Endodermal cell (in vitro differentiated cells): Measurements from ENCODE around the gene PLCB4. TPM values are rescaled to one million over a fixed set of nuclear protein-coding genes. Genes with fewer than 3 reads are reported as not detected.

Experiments used
- DNase-seq: peaks from one replicate; pipeline ENCODE4 v3.0.0-alpha.2; 2017
- H3K27ac ChIP-seq: 2 replicates; pipeline ENCODE4 v1.5.1; 2013; ENCODE audit warnings: mild to moderate bottlenecking, low read depth, low read length, moderate library complexity
- H3K27me3 ChIP-seq: 2 replicates; pipeline ENCODE4 v1.6.1; 2013; ENCODE audit warnings: mild to moderate bottlenecking, low read length, moderate library complexity; ENCODE audit not compliant: insufficient read depth, control insufficient read depth, poor library complexity, severe bottlenecking
- H3K36me3 ChIP-seq: 2 replicates; pipeline ENCODE4 v1.7.0; 2013; ENCODE audit warnings: mild to moderate bottlenecking, low read length, moderate library complexity; ENCODE audit not compliant: control insufficient read depth, insufficient read depth
- H3K4me1 ChIP-seq: one replicate; pipeline ENCODE4 v1.7.0; 2013; ENCODE audit warnings: low read length; ENCODE audit not compliant: control insufficient read depth, insufficient read depth
- H3K4me3 ChIP-seq: 2 replicates; pipeline ENCODE4 v1.5.1; 2013; ENCODE audit warnings: mild to moderate bottlenecking, low read length, moderate library complexity
- H3K9ac ChIP-seq: 2 replicates; pipeline ENCODE4 v1.6.1; 2013; ENCODE audit warnings: mild to moderate bottlenecking, low read length, moderate library complexity; ENCODE audit not compliant: poor library complexity, severe bottlenecking; ENCODE audit errors: extremely low read depth
- H3K9me3 ChIP-seq: 2 replicates; pipeline ENCODE4 v1.6.1; 2013; ENCODE audit warnings: mild to moderate bottlenecking, low read length, moderate library complexity; ENCODE audit not compliant: control insufficient read depth
- H3K27ac Mint-ChIP-seq: 2 replicates; pipeline ENCODE4 v1.8.0; 2020; ENCODE audit warnings: mixed read lengths
- H3K27me3 Mint-ChIP-seq: 2 replicates; pipeline ENCODE4 v1.8.0; 2021; ENCODE audit warnings: mild to moderate bottlenecking, mixed read lengths; ENCODE audit not compliant: insufficient read depth
- H3K36me3 Mint-ChIP-seq: 2 replicates; pipeline ENCODE4 v1.8.0; 2020; ENCODE audit warnings: low read depth, mixed read lengths
- H3K4me1 Mint-ChIP-seq: 2 replicates; pipeline ENCODE4 v1.8.0; 2020; ENCODE audit warnings: mixed read lengths
- H3K4me3 Mint-ChIP-seq: 2 replicates; pipeline ENCODE4 v1.8.0; 2020; ENCODE audit warnings: mild to moderate bottlenecking, moderate library complexity, mixed read lengths
- H3K9me3 Mint-ChIP-seq: 2 replicates; pipeline ENCODE4 v1.8.0; 2020; ENCODE audit warnings: mild to moderate bottlenecking, mixed read lengths
- WGBS, 2 experiments: methylation state at CpG; one replicate each; pipeline versions ENCODE4 v1.1.5 to v1.1.7; 2013; ENCODE audit warnings: missing lambda C conversion rate in 2 of 2, mixed read lengths in 1 of 2; ENCODE audit not compliant: insufficient coverage in 1 of 2, insufficient read length in 1 of 2; 5-methylcytosine and 5-hydroxymethylcytosine counted together
- total RNA-seq, 2 donors: library from RNA; stranded (reverse); fragmentation: NEBNext Ultra II Directional in 1 of 2; extraction: Animal tissue kit (Norgen Biotek cat#: 25700) in 1 of 2; gene quantifications; 2 replicates in 1 of 2; 3 replicates in 1 of 2; pipeline ENCODE4 v1.2.1, GENCODE V29; 2021
- TF ChIP-seq, protein P1 (sequence below): fragments of 200-600 bp; sonication (generic); conservative IDR thresholded peaks from 2 replicates; pipeline ENCODE4 v1.5.0; 2021; ENCODE audit warnings: antibody characterized with exemption, mild to moderate bottlenecking

The PLCB4 gene
- total RNA-seq, 2 donors from 2014 or later: 14.4 to 14.6 TPM

- Mint-ChIP-seq H3K27me3 (no peaks in the 10 kb centered on the region), H3K4me3 (no peak overlapping the region), H3K4me1 (peaks cover 9% of the 10 kb centered on the region), H3K9me3 (no peaks in the 10 kb centered on the region), H3K36me3 (no peaks in the 10 kb centered on the region), H3K27ac (peak overlapping the region; percentile 50)
- H3K27me3 ChIP-seq: no peaks in the 10 kb centered on the region
- no peak overlapping the region for H3K9ac ChIP-seq
- no peaks in the 10 kb centered on the region for H3K4me1 ChIP-seq
- no peaks in the 10 kb centered on the region for H3K9me3 ChIP-seq
- 82 to 91% methylated on average over 3 to 6 of the region's 6 CpGs for WGBS, 2 experiments
- DNase-seq: peak; percentile 51
- no peak overlapping the region for H3K27ac ChIP-seq
- no peaks in the 10 kb centered on the region for H3K36me3 ChIP-seq
- H3K4me3 ChIP-seq: no peak overlapping the region
- TF ChIP-seq, protein P1, sequence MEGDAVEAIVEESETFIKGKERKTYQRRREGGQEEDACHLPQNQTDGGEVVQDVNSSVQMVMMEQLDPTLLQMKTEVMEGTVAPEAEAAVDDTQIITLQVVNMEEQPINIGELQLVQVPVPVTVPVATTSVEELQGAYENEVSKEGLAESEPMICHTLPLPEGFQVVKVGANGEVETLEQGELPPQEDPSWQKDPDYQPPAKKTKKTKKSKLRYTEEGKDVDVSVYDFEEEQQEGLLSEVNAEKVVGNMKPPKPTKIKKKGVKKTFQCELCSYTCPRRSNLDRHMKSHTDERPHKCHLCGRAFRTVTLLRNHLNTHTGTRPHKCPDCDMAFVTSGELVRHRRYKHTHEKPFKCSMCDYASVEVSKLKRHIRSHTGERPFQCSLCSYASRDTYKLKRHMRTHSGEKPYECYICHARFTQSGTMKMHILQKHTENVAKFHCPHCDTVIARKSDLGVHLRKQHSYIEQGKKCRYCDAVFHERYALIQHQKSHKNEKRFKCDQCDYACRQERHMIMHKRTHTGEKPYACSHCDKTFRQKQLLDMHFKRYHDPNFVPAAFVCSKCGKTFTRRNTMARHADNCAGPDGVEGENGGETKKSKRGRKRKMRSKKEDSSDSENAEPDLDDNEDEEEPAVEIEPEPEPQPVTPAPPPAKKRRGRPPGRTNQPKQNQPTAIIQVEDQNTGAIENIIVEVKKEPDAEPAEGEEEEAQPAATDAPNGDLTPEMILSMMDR: no peak
Observed at GRCh38 chr20:9185511-9185910, 116.6 kb downstream of the PLCB4 start.

DNA sequence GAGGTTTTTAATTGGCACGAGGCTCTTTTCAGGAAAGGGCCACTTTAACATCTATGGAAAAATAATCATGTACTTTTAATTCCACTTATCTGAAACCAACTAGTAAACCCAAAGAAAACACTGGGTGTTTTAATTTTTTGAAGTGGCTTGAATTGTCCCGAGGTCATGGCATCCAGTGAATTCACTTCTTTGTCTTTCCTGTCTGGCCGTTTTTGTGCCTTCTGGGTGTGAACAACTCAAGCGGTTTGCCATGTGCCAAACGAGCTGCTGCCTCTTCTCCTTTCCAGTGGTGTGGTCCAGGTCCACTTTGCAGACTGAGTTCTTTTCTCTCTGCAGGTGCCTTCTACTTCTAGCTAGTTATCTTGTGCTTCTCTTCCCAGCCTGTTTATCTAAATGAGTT lies 117.5 kb downstream of the PLCB4 start:
- Mint-ChIP-seq H3K4me1 (peaks cover 9% of the 10 kb centered on the region), H3K27ac (peak overlapping the region; percentile 41), H3K27me3 (no peaks in the 10 kb centered on the region), H3K36me3 (no peaks in the 10 kb centered on the region), H3K4me3 (no peak overlapping the region), H3K9me3 (no peaks in the 10 kb centered on the region)
- Histone ChIP-seq H3K36me3 (no peaks in the 10 kb centered on the region), H3K27ac (no peak overlapping the region), H3K27me3 (no peaks in the 10 kb centered on the region), H3K9ac (no peak overlapping the region), H3K4me1 (no peaks in the 10 kb centered on the region), H3K9me3 (no peaks in the 10 kb centered on the region), H3K4me3 (no peak overlapping the region)
- TF ChIP-seq, protein P1: no peak
- no peak for DNase-seq
- 76 to 89% methylated on average over 4 to 5 of the region's 5 CpGs for WGBS, 2 experiments

DNA sequence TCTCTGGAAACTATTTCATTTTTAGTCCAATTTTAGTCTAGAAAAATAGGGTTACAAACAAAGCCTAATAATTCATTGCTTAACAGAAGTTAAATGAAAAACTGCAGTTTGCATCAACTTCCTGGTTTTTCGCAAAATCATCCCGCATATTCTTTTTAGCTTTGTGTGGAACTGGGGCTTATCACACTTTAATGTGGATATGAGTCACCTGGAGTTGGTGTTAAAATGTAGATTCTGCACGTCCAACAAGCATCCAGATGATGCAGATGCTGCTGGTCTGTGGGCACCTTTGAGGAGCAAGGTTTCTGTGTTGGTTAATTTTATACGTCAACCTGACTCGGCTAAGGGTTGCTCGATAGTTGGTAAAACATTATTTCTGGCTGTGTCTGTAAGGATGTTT lies 126.1 kb downstream of the PLCB4 start:
- 92 to 93% methylated on average over 4 to 6 of the region's 6 CpGs for WGBS, 2 experiments
- Mint-ChIP-seq H3K4me3 (no peak overlapping the region), H3K27ac (no peak overlapping the region), H3K27me3 (no peaks in the 10 kb centered on the region), H3K4me1 (peaks cover 6% of the 10 kb centered on the region), H3K36me3 (no peaks in the 10 kb centered on the region), H3K9me3 (no peaks in the 10 kb centered on the region)
- Histone ChIP-seq H3K9me3 (no peaks in the 10 kb centered on the region), H3K27me3 (no peaks in the 10 kb centered on the region), H3K9ac (no peak overlapping the region), H3K27ac (no peak overlapping the region), H3K4me1 (no peaks in the 10 kb centered on the region), H3K36me3 (no peaks in the 10 kb centered on the region), H3K4me3 (no peak overlapping the region)
- TF ChIP-seq, protein P1: no peak
- DNase-seq: no peak
